K562 (cell line): Measurements from ENCODE around the gene MARCKSL1. TPM values are rescaled to one million over a fixed set of nuclear protein-coding genes. Genes with fewer than 3 reads are reported as not detected.

Experiments
- CTCFL ChIP-seq: IDR thresholded peaks from 2 replicates; pipeline ENCODE4 v1.6.1; 2011; ENCODE audit warnings: borderline replicate concordance, low read depth, mild to moderate bottlenecking, moderate library complexity, low read length; ENCODE audit not compliant: insufficient read depth, poor library complexity, severe bottlenecking
- DDX20 ChIP-seq: fragments of 450-650 bp; IDR thresholded peaks from 2 replicates; pipeline ENCODE4 v1.6.1; 2016; ENCODE audit warnings: missing genetic modification characterization, low read depth, mild to moderate bottlenecking, missing compliant biosample characterization, moderate library complexity
- E2F8 ChIP-seq: fragments of 450-650 bp; IDR thresholded peaks from 2 replicates; pipeline ENCODE4 v1.7.1; 2018; ENCODE audit warnings: mild to moderate bottlenecking, low read depth; ENCODE audit not compliant: partially characterized antibody
- ELF1 ChIP-seq: fragments of 200-800 bp; sonication (Bioruptor generic); IDR thresholded peaks from 2 replicates; pipeline ENCODE4 v1.6.1; 2016; ENCODE audit warnings: missing genetic modification characterization, missing compliant biosample characterization
- LARP7 ChIP-seq: fragments of 450-650 bp; IDR thresholded peaks from 2 replicates; pipeline ENCODE4 v1.6.1; 2016
- MAFK ChIP-seq: IDR thresholded peaks from 2 replicates; pipeline ENCODE4 v1.6.1; 2011; ENCODE audit warnings: low read length, improper control_type of control experiment
- PML ChIP-seq: IDR thresholded peaks from 2 replicates; pipeline ENCODE4 v1.6.1; 2012; ENCODE audit warnings: low read length, inconsistent platforms
- ZHX1 ChIP-seq: fragments of 150-350 bp; conservative IDR thresholded peaks from 2 replicates; pipeline ENCODE4 v1.6.1; 2014; ENCODE audit warnings: low read length
- ZNF561 ChIP-seq: fragments of 450-650 bp; formaldehyde crosslinking; conservative IDR thresholded peaks from 2 replicates; pipeline ENCODE4 v1.4.0; 2020; ENCODE audit warnings: mild to moderate bottlenecking, moderate library complexity
- polyA plus RNA-seq, 8 experiments: library from polyadenylated mRNA; depleted of rRNA in 4 of 8; stranded (reverse) in 5 of 8; unstranded in 3 of 8; fragments of >200 nt; fragmentation: Nextera tagmentation in 2 of 8; fragmentation: Illumina TruSeq in 1 of 8; extraction: Ambion mirVana in 2 of 8; extraction: Trizol in 1 of 8; gene quantifications; 2 replicates each; pipeline versions ENCODE4 v1.2.1 to v1.2.3, GENCODE V29; 2011 to 2014; ENCODE audit warnings: inconsistent platforms in 1 of 8, missing spikeins in 1 of 8
- total RNA-seq, 7 experiments: library from RNA; depleted of rRNA in 6 of 7; stranded (reverse); fragments of >200 nt in 6 of 7; fragmentation: Illumina TruSeq in 2 of 7; extraction: Trizol in 2 of 7; gene quantifications; 2 replicates each; pipeline versions ENCODE4 v1.2.1 to v1.2.3, GENCODE V29; 2011 to 2021; ENCODE audit warnings: low replicate concordance in 1 of 7
- TF ChIP-seq, protein P1 (sequence below): sonication (generic); formaldehyde crosslinking; IDR thresholded peaks from 2 replicates; pipeline ENCODE4 v1.8.0; 2023; ENCODE audit warnings: missing genetic modification reagents, mild to moderate bottlenecking, borderline replicate concordance

MARCKSL1 gene
- total and polyA plus RNA-seq, 9 of the 15 experiments (the other 6 are each of a cell fraction or from before 2014, with no cell fraction given) = 14.7 to 325 (median 155) TPM

DNA sequence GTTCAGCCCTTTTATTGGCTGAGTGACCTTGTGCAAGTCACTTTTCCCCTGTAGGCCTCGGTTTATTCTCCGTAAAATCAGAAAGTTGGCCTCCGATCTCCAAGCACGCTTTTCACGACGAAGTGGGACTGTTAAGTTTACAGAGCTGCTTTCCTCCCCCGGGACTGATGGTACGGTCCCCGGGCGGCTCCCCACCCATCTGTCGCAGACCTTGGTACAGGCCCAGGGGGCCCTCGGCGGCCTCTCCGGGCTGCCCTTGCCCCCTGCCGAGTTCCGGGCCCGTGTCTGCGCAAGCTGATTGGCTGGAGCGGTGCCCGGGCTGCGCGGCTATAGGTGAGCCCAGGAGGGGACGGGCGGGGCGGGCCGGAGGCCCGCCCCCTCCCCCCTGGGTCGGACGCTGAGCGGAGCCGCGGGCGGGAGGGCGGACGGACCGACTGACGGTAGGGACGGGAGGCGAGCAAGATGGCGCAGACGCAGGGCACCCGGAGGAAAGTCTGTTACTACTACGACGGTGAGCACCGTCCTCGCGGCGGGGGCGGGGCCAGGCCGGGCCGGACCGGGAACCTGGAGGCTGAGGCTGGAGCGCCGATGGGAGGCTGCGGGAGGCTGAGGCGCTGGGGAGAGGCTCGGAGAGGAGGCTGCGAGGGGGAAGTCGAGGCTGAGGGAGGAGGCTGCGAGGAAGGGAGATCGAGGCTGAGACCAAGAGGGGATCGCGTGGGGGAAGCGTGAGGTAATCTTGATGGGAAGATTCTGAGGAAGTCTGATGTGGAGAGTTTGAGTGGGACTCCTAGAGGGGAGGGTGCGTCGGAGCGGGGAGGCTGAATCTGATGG lies 44.1 kb downstream of the MARCKSL1 start, which contains the start of gene HDAC1 (continued):
- TF ChIP-seq ZHX1 (no peak), E2F8 (peak; percentile 58), LARP7 (peak; percentile 96; the same call in 1 of the 2 replicates), MAFK (no peak), ELF1 (tag) (peak; percentile 80), DDX20 (no peak), CTCFL (no peak), PML (no peak; the same call in 1 of the 2 replicates), ZNF561 (CRISPR knock-in tag) (no peak)
- TF ChIP-seq, protein P1, sequence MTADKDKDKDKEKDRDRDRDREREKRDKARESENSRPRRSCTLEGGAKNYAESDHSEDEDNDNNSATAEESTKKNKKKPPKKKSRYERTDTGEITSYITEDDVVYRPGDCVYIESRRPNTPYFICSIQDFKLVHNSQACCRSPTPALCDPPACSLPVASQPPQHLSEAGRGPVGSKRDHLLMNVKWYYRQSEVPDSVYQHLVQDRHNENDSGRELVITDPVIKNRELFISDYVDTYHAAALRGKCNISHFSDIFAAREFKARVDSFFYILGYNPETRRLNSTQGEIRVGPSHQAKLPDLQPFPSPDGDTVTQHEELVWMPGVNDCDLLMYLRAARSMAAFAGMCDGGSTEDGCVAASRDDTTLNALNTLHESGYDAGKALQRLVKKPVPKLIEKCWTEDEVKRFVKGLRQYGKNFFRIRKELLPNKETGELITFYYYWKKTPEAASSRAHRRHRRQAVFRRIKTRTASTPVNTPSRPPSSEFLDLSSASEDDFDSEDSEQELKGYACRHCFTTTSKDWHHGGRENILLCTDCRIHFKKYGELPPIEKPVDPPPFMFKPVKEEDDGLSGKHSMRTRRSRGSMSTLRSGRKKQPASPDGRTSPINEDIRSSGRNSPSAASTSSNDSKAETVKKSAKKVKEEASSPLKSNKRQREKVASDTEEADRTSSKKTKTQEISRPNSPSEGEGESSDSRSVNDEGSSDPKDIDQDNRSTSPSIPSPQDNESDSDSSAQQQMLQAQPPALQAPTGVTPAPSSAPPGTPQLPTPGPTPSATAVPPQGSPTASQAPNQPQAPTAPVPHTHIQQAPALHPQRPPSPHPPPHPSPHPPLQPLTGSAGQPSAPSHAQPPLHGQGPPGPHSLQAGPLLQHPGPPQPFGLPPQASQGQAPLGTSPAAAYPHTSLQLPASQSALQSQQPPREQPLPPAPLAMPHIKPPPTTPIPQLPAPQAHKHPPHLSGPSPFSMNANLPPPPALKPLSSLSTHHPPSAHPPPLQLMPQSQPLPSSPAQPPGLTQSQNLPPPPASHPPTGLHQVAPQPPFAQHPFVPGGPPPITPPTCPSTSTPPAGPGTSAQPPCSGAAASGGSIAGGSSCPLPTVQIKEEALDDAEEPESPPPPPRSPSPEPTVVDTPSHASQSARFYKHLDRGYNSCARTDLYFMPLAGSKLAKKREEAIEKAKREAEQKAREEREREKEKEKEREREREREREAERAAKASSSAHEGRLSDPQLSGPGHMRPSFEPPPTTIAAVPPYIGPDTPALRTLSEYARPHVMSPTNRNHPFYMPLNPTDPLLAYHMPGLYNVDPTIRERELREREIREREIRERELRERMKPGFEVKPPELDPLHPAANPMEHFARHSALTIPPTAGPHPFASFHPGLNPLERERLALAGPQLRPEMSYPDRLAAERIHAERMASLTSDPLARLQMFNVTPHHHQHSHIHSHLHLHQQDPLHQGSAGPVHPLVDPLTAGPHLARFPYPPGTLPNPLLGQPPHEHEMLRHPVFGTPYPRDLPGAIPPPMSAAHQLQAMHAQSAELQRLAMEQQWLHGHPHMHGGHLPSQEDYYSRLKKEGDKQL = no peak
